Fibroblast of mammary gland (primary cell): ENCODE measurements around the gene RFX6.

Experiments
- DNase-seq: peaks from one replicate; pipeline ENCODE4 v3.0.0-alpha.2; 2010; ENCODE audit warnings: low read depth
- H3K4me3 ChIP-seq: 2 replicates; pipeline ENCODE4 v1.5.1; 2011; ENCODE audit warnings: low read depth, mild to moderate bottlenecking, low read length, moderate library complexity; ENCODE audit not compliant: control insufficient read depth
- CTCF ChIP-seq: conservative IDR thresholded peaks from 2 replicates; pipeline ENCODE4 v1.5.1; 2011; ENCODE audit warnings: low read depth, low read length, inconsistent platforms; ENCODE audit not compliant: control insufficient read depth, insufficient read depth

The RFX6 gene

GRCh38 chr6:116894669-116895068 lies 17.6 kb downstream of the RFX6 start:
- no peak for DNase-seq
- TF ChIP-seq CTCF: no peak
- no peak overlapping the region for H3K4me3 ChIP-seq

GRCh38 chr6:116895935-116896334 lies 18.9 kb downstream of the RFX6 start:
- no peak for DNase-seq
- TF ChIP-seq CTCF: no peak
- H3K4me3 ChIP-seq: no peak overlapping the region

- H3K4me3 ChIP-seq: no peak overlapping the region
- TF ChIP-seq CTCF: no peak
- DNase-seq: no peak
Measured at GRCh38 chr6:116902634-116903033, 25.6 kb downstream of the RFX6 start.

- no peak for DNase-seq
- TF ChIP-seq CTCF: no peak
- H3K4me3 ChIP-seq: no peak overlapping the region
Measured at GRCh38 chr6:116922853-116923548, 46.0 kb downstream of the RFX6 start.

GRCh38 chr6:116924245-116924644 lies 47.2 kb downstream of the RFX6 start:
- DNase-seq: no peak
- no peak for TF ChIP-seq CTCF
- no peak overlapping the region for H3K4me3 ChIP-seq

- no peak overlapping the region for H3K4me3 ChIP-seq
- DNase-seq: peak; percentile 3
- TF ChIP-seq CTCF: no peak
Measured at GRCh38 chr6:116925088-116925794, 48.2 kb downstream of the RFX6 start.
